ENCODE data around the gene HGD. TPM values are rescaled to one million over a fixed set of nuclear protein-coding genes. Genes with fewer than 3 reads are reported as not detected.

Gene HGD
- total and polyA plus RNA-seq, 2 donors (not counting 1 experiment from before 2014, with no cell fraction given) = under 0.01 TPM; not detected in 1

DNA sequence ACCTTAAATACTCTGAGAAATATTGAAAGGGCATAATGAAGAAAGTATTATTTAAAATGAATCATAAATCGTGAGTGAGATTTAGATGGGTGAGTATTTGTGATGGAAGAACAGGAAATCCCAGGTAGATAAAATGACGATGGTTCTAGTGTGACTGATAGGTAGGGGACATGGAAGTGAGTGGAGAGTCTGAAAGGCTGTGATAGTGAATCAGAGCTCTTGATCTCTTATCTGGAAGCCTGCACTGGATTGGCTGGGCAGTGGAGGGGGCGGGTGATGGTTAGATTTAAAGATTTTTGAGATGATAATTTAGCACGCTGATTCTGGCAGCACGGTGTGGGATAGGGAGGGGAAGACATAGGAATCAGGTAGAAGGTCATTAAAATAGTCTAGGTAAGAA, 20.1 kb downstream of the HGD start:
- no peak overlapping the region for H3K27ac ChIP-seq (ENCODE audit: insufficient read depth, low read length)
- no peak overlapping the region for H3K4me3 ChIP-seq (replicated peaks in 1 of 4; ENCODE audit: control extremely low read depth in 1 of 4, insufficient read depth in 1 of 4, low read depth in 3 of 4, low read length in 4 of 4)
- H3K4me2 ChIP-seq (ENCODE audit: extremely low read depth, insufficient read depth, low read length) = no peak overlapping the region

DNA sequence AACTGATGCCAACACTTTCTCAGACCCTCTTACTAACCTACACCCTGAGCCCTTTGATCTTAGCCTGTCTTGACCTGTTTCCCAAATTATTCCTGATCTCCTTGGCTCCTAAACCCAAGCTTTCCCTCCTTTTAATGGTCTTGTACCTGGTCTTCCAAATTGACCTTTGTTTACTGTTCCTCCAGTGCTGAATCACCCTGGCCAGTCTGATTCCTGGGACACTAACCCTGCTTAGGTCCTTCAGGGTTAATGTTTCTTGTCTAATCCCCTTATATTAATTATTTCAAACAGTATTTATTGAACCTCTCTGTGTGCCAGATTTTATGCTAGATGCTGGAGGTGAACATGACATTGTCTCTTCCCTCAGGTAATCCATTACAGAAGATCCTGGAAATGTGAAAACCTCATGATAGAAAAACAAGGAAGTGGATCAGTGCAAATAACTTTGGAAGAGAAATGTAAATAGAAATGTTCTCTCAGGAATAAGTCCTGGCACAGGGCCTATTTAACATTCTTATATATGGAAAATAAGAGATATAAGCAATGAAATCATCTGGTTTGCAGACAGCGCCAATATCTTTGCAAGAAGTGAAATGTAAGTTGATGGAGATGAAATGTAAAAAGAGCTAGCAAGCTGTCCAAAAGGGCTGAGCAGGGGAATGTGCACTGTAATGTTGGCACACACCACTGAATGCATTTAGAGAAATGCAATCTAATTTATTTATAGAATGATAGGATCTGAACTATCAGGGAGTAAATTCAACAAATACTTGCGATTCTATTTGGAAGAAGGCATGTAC, 20.7 kb downstream of the HGD start:
- TF ChIP-seq, protein P1, sequence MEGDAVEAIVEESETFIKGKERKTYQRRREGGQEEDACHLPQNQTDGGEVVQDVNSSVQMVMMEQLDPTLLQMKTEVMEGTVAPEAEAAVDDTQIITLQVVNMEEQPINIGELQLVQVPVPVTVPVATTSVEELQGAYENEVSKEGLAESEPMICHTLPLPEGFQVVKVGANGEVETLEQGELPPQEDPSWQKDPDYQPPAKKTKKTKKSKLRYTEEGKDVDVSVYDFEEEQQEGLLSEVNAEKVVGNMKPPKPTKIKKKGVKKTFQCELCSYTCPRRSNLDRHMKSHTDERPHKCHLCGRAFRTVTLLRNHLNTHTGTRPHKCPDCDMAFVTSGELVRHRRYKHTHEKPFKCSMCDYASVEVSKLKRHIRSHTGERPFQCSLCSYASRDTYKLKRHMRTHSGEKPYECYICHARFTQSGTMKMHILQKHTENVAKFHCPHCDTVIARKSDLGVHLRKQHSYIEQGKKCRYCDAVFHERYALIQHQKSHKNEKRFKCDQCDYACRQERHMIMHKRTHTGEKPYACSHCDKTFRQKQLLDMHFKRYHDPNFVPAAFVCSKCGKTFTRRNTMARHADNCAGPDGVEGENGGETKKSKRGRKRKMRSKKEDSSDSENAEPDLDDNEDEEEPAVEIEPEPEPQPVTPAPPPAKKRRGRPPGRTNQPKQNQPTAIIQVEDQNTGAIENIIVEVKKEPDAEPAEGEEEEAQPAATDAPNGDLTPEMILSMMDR (conservative IDR thresholded peaks at IDR 0.05 in 1 of 2, IDR thresholded peaks at IDR 0.05 in 1 of 2; ENCODE audit: low read depth in 1 of 2, low read length in 2 of 2) = no peak
- no peak for TF ChIP-seq EZH2 (IDR thresholded peaks at IDR 0.05; ENCODE audit: low read length, missing control alignments)
- no peak overlapping the region for H3K4me3 ChIP-seq (replicated peaks in 1 of 4; ENCODE audit: control extremely low read depth in 1 of 4, insufficient read depth in 1 of 4, low read depth in 3 of 4, low read length in 4 of 4)
- H3K9me3 ChIP-seq (ENCODE audit: control insufficient read depth, insufficient read depth, low read depth, low read length) = no peaks in the 10 kb centered on the region
- peaks cover 2% of the 10 kb centered on the region for H3K27me3 ChIP-seq (ENCODE audit: control insufficient read depth, insufficient read depth, low read length)
- H3K4me2 ChIP-seq (ENCODE audit: extremely low read depth, insufficient read depth, low read length) = no peak overlapping the region
- no peaks in the 10 kb centered on the region for H3K4me1 ChIP-seq (ENCODE audit: control insufficient read depth, extremely low read depth, insufficient read depth, low read length)
- no peak overlapping the region for H3K27ac ChIP-seq (ENCODE audit: insufficient read depth, low read length)
- H3K79me2 ChIP-seq (ENCODE audit: control insufficient read depth, insufficient read depth, low read length) = no peaks in the 10 kb centered on the region
- H3K36me3 ChIP-seq (ENCODE audit: control insufficient read depth, insufficient read depth, low read length) = no peaks in the 10 kb centered on the region
- no peak overlapping the region for H3K9ac ChIP-seq (ENCODE audit: insufficient read depth, low read length)
- no peak overlapping the region for H2AFZ ChIP-seq (ENCODE audit: low read length)
- DNase-seq (ENCODE audit: low read depth in 2 of 2) = peak in 1 of 2 donors; percentile 12
- H4K20me1 ChIP-seq (ENCODE audit: control insufficient read depth, extremely low read depth, insufficient read depth, low read length) = no peaks in the 10 kb centered on the region

More for the DNA sequence above, 20.1 kb downstream of the HGD start:
- H4K20me1 ChIP-seq (ENCODE audit: control insufficient read depth, extremely low read depth, insufficient read depth, low read length) = no peaks in the 10 kb centered on the region
- H2AFZ ChIP-seq (ENCODE audit: low read length) = no peak overlapping the region
- no peaks in the 10 kb centered on the region for H3K9me3 ChIP-seq (ENCODE audit: control insufficient read depth, insufficient read depth, low read depth, low read length)
- DNase-seq (ENCODE audit: low read depth in 2 of 2) = no peak
- no peaks in the 10 kb centered on the region for H3K79me2 ChIP-seq (ENCODE audit: control insufficient read depth, insufficient read depth, low read length)
- no peak overlapping the region for H3K9ac ChIP-seq (ENCODE audit: insufficient read depth, low read length)
- no peaks in the 10 kb centered on the region for H3K4me1 ChIP-seq (ENCODE audit: control insufficient read depth, extremely low read depth, insufficient read depth, low read length)
- H3K36me3 ChIP-seq (ENCODE audit: control insufficient read depth, insufficient read depth, low read length) = no peaks in the 10 kb centered on the region
- H3K27me3 ChIP-seq (ENCODE audit: control insufficient read depth, insufficient read depth, low read length) = peaks cover 2% of the 10 kb centered on the region
- TF ChIP-seq EZH2 (IDR thresholded peaks at IDR 0.05; ENCODE audit: low read length, missing control alignments) = no peak
- TF ChIP-seq, protein P1 (conservative IDR thresholded peaks at IDR 0.05 in 1 of 2, IDR thresholded peaks at IDR 0.05 in 1 of 2; ENCODE audit: low read depth in 1 of 2, low read length in 2 of 2) = no peak

DNA sequence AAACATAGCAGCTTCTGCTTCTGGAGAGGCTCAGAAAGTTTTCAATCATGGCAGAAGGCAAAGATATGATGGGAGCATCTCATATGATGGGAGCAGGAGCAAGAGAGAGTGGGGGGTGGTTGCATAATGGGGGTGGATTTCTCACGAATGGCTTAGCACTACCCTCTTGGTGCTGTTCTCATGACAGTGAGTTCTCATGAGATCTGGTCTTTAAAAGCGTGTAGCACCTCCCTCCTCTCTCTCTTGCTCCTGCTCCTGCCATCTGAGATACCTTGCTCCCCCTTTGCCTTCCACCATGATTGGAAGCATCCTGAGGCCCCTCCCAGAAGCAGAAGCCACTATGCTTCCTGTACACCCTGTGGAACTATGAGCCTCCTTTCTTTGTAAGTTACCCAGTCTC, 22.2 kb downstream of the HGD start:
- Histone ChIP-seq H2AFZ (ENCODE audit: low read length) (no peak overlapping the region), H3K4me3 (replicated peaks in 1 of 4; ENCODE audit: control extremely low read depth in 1 of 4, insufficient read depth in 1 of 4, low read depth in 3 of 4, low read length in 4 of 4) (no peak overlapping the region), H3K36me3 (ENCODE audit: control insufficient read depth, insufficient read depth, low read length) (no peaks in the 10 kb centered on the region), H3K9ac (ENCODE audit: insufficient read depth, low read length) (no peak overlapping the region), H3K79me2 (ENCODE audit: control insufficient read depth, insufficient read depth, low read length) (no peaks in the 10 kb centered on the region), H3K27me3 (ENCODE audit: control insufficient read depth, insufficient read depth, low read length) (peaks cover 2% of the 10 kb centered on the region), H3K4me2 (ENCODE audit: extremely low read depth, insufficient read depth, low read length) (no peak overlapping the region), H3K4me1 (ENCODE audit: control insufficient read depth, extremely low read depth, insufficient read depth, low read length) (no peaks in the 10 kb centered on the region), H3K9me3 (ENCODE audit: control insufficient read depth, insufficient read depth, low read depth, low read length) (no peaks in the 10 kb centered on the region), H4K20me1 (ENCODE audit: control insufficient read depth, extremely low read depth, insufficient read depth, low read length) (no peaks in the 10 kb centered on the region), H3K27ac (ENCODE audit: insufficient read depth, low read length) (no peak overlapping the region)
- DNase-seq (ENCODE audit: low read depth in 2 of 2) = no peak
- TF ChIP-seq EZH2 (IDR thresholded peaks at IDR 0.05; ENCODE audit: low read length, missing control alignments) = no peak
- TF ChIP-seq, protein P1 (conservative IDR thresholded peaks at IDR 0.05 in 1 of 2, IDR thresholded peaks at IDR 0.05 in 1 of 2; ENCODE audit: low read depth in 1 of 2, low read length in 2 of 2) = no peak

All from fibroblast of lung (primary cell).